HepG2 (cell line): Measurements from ENCODE around the gene EBF4. TPM values are rescaled to one million over a fixed set of nuclear protein-coding genes. Genes with fewer than 3 reads are reported as not detected.
A peak's percentile ranks its signal among the peaks of the same experiment; 100 is the strongest.

Experiments
- ARNT2 ChIP-seq: sonication (generic); formaldehyde crosslinking; IDR thresholded peaks from 2 replicates; pipeline ENCODE4 v1.8.0; 2022; ENCODE audit warnings: mild to moderate bottlenecking, low read depth, missing genetic modification reagents, moderate library complexity
- FOXM1 ChIP-seq: sonication (generic); formaldehyde crosslinking; IDR thresholded peaks from 2 replicates; pipeline ENCODE4 v1.5.0; 2020; ENCODE audit warnings: missing genetic modification reagents
- GABPB1 ChIP-seq: IDR thresholded peaks from 2 replicates; pipeline ENCODE4 v1.6.1; 2016; ENCODE audit warnings: mild to moderate bottlenecking, missing genetic modification reagents, moderate library complexity, missing compliant biosample characterization
- MTF2 ChIP-seq: sonication (generic); formaldehyde crosslinking; IDR thresholded peaks from 2 replicates; pipeline ENCODE4 v1.5.0; 2020; ENCODE audit warnings: missing genetic modification reagents, borderline replicate concordance
- NONO ChIP-seq, 2 experiments: fragments of 450-650 bp in 1 of 2; sonication (generic) in 1 of 2; formaldehyde crosslinking in 1 of 2; IDR thresholded peaks in 1 of 2; conservative IDR thresholded peaks in 1 of 2; 2 replicates each; pipeline versions ENCODE4 v1.6.1 to v1.8.0; 2017 to 2022; ENCODE audit warnings: mild to moderate bottlenecking in 1 of 2, missing genetic modification reagents in 1 of 2, moderate library complexity in 1 of 2
- PHF5A ChIP-seq: IDR thresholded peaks from one replicate; pipeline ENCODE4 v1.6.1; 2018; ENCODE audit warnings: low read depth, missing genetic modification reagents; ENCODE audit not compliant: unreplicated experiment
- RBM39 ChIP-seq: fragments of 200-400 bp; formaldehyde crosslinking; IDR thresholded peaks from one replicate; pipeline ENCODE4 v1.6.1; 2018; ENCODE audit warnings: antibody characterized with exemption, mild to moderate bottlenecking, low read depth, low read length; ENCODE audit not compliant: poor library complexity, severe bottlenecking
- ZNF274 ChIP-seq: sonication (generic); formaldehyde crosslinking; IDR thresholded peaks from 2 replicates; pipeline ENCODE4 v1.5.1; 2020; ENCODE audit warnings: mild to moderate bottlenecking, missing genetic modification reagents
- polyA plus RNA-seq, 8 experiments: library from polyadenylated mRNA; depleted of rRNA in 3 of 8; stranded (reverse) in 7 of 8; unstranded in 1 of 8; fragments of >200 nt; fragmentation: Illumina TruSeq in 4 of 8; extraction: Trizol in 4 of 8; gene quantifications; 2 replicates each; pipeline versions ENCODE4 v1.2.1 to v1.2.3, GENCODE V29; 2011 to 2016; ENCODE audit warnings: low read depth in 4 of 8, missing spikeins in 1 of 8, mixed read lengths in 1 of 8; ENCODE audit not compliant: insufficient read depth in 1 of 8
- total RNA-seq, 5 experiments: library from RNA; depleted of rRNA; stranded (reverse); fragments of >200 nt; fragmentation: Illumina TruSeq; extraction: Trizol; gene quantifications; 2 replicates each; pipeline ENCODE4 v1.2.3, GENCODE V29; 2016; ENCODE audit warnings: low read depth in 1 of 5
- TF ChIP-seq, protein P1 (sequence below): sonication (generic); formaldehyde crosslinking; IDR thresholded peaks from 2 replicates; pipeline ENCODE4 v1.4.0; 2020; ENCODE audit warnings: mild to moderate bottlenecking, missing genetic modification reagents
- TF ChIP-seq, protein P2 (sequence below): sonication (generic); formaldehyde crosslinking; IDR thresholded peaks from 2 replicates; pipeline ENCODE4 v1.5.1; 2020; ENCODE audit warnings: missing genetic modification reagents, mild to moderate bottlenecking, borderline replicate concordance
- TF ChIP-seq, protein P3 (sequence below): sonication (generic); formaldehyde crosslinking; IDR thresholded peaks from 2 replicates; pipeline ENCODE4 v1.4.0; 2020; ENCODE audit warnings: mild to moderate bottlenecking, missing genetic modification reagents, borderline replicate concordance
- TF ChIP-seq, protein P4 (sequence below): sonication (generic); formaldehyde crosslinking; IDR thresholded peaks from 2 replicates; pipeline ENCODE4 v1.5.0; 2020; ENCODE audit warnings: mild to moderate bottlenecking, missing genetic modification reagents, moderate library complexity
- TF ChIP-seq, protein P5 (sequence below): sonication (generic); formaldehyde crosslinking; conservative IDR thresholded peaks from 2 replicates; pipeline ENCODE4 v1.5.0; 2020; ENCODE audit warnings: missing genetic modification reagents

Gene EBF4
- total and polyA plus RNA-seq, 2 of the 13 experiments (the other 11 are each of a cell fraction or from before 2014, with no cell fraction given), result 0.84 to 2.2 TPM

DNA sequence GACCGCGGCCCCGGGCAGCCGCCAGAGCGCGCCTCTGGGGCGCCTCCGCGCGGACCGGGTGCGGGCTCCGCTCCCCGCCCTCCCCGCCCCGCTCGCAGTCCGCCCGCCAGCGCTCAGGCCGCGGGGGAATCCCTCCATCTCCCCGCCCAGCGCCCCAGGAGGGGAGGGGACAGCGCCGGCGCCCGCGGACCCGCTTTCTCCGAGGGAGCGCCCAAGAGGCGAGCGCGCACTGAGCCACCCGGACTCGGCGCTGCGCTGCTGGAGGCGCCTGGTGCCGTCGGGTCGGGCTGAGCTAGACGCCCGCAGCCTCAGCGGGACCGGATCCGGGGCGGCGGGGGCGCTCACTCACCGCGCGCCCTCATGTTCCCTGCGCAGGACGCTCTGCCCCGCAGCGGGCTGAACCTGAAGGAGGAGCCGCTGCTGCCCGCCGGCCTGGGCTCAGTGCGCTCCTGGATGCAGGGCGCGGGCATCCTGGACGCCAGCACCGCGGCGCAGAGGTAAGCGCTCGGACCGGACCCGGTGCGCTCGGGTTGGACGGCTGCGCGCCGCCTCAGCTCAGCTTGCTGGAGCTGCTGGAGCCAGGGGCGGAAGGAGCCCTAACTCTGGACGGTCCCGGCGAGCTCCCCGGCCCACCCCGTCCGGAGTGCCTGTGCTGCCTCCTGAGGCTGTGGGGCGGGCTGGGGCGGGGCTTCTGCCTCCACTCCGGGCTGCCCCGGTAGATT is 867 bp downstream of the EBF4 start (continued):
- no peak for TF ChIP-seq NONO (IDR thresholded peaks at IDR 0.05)
- peak; percentile 44; the same call in 1 of the 2 replicates for TF ChIP-seq NONO (CRISPR knock-in tag; conservative IDR thresholded peaks at IDR 0.05)
- 0 out of 2 replicates have a peak, but pooled peaks have one; percentile 38 for TF ChIP-seq FOXM1 (CRISPR knock-in tag)
- TF ChIP-seq, protein P1, sequence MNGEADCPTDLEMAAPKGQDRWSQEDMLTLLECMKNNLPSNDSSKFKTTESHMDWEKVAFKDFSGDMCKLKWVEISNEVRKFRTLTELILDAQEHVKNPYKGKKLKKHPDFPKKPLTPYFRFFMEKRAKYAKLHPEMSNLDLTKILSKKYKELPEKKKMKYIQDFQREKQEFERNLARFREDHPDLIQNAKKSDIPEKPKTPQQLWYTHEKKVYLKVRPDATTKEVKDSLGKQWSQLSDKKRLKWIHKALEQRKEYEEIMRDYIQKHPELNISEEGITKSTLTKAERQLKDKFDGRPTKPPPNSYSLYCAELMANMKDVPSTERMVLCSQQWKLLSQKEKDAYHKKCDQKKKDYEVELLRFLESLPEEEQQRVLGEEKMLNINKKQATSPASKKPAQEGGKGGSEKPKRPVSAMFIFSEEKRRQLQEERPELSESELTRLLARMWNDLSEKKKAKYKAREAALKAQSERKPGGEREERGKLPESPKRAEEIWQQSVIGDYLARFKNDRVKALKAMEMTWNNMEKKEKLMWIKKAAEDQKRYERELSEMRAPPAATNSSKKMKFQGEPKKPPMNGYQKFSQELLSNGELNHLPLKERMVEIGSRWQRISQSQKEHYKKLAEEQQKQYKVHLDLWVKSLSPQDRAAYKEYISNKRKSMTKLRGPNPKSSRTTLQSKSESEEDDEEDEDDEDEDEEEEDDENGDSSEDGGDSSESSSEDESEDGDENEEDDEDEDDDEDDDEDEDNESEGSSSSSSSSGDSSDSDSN (CRISPR knock-in tag), result peak; percentile 64; the same call in 1 of the 2 replicates
- TF ChIP-seq RBM39, result peak; percentile 33
- TF ChIP-seq PHF5A, result no peak
- TF ChIP-seq, protein P2, sequence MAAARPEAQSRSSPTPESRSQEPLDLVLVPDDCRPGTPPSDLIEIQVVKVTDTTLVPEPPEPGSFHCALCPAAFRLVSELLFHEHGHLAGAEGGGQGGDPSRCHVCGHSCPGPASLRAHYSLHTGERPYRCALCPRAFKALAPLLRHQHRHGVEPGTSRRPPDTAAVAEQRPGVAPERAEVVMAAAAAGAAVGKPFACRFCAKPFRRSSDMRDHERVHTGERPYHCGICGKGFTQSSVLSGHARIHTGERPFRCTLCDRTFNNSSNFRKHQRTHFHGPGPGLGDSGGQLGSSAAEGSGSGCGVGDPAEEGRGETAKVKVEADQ (CRISPR knock-in tag), result 0 out of 2 replicates have a peak, but pooled peaks have one; percentile 46
- TF ChIP-seq, protein P3, sequence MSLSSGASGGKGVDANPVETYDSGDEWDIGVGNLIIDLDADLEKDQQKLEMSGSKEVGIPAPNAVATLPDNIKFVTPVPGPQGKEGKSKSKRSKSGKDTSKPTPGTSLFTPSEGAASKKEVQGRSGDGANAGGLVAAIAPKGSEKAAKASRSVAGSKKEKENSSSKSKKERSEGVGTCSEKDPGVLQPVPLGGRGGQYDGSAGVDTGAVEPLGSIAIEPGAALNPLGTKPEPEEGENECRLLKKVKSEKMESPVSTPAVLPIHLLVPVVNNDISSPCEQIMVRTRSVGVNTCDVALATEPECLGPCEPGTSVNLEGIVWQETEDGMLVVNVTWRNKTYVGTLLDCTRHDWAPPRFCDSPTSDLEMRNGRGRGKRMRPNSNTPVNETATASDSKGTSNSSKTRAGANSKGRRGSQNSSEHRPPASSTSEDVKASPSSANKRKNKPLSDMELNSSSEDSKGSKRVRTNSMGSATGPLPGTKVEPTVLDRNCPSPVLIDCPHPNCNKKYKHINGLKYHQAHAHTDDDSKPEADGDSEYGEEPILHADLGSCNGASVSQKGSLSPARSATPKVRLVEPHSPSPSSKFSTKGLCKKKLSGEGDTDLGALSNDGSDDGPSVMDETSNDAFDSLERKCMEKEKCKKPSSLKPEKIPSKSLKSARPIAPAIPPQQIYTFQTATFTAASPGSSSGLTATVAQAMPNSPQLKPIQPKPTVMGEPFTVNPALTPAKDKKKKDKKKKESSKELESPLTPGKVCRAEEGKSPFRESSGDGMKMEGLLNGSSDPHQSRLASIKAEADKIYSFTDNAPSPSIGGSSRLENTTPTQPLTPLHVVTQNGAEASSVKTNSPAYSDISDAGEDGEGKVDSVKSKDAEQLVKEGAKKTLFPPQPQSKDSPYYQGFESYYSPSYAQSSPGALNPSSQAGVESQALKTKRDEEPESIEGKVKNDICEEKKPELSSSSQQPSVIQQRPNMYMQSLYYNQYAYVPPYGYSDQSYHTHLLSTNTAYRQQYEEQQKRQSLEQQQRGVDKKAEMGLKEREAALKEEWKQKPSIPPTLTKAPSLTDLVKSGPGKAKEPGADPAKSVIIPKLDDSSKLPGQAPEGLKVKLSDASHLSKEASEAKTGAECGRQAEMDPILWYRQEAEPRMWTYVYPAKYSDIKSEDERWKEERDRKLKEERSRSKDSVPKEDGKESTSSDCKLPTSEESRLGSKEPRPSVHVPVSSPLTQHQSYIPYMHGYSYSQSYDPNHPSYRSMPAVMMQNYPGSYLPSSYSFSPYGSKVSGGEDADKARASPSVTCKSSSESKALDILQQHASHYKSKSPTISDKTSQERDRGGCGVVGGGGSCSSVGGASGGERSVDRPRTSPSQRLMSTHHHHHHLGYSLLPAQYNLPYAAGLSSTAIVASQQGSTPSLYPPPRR (CRISPR knock-in tag), result 0 out of 2 replicates have a peak, but pooled peaks have one; percentile 37
- TF ChIP-seq GABPB1 (CRISPR knock-in tag), result peak; percentile 31; the same call in 1 of the 2 replicates
- TF ChIP-seq MTF2, result peak; percentile 35; the same call in 1 of the 2 replicates
- no peak for TF ChIP-seq ARNT2 (CRISPR knock-in tag)
- TF ChIP-seq, protein P4, sequence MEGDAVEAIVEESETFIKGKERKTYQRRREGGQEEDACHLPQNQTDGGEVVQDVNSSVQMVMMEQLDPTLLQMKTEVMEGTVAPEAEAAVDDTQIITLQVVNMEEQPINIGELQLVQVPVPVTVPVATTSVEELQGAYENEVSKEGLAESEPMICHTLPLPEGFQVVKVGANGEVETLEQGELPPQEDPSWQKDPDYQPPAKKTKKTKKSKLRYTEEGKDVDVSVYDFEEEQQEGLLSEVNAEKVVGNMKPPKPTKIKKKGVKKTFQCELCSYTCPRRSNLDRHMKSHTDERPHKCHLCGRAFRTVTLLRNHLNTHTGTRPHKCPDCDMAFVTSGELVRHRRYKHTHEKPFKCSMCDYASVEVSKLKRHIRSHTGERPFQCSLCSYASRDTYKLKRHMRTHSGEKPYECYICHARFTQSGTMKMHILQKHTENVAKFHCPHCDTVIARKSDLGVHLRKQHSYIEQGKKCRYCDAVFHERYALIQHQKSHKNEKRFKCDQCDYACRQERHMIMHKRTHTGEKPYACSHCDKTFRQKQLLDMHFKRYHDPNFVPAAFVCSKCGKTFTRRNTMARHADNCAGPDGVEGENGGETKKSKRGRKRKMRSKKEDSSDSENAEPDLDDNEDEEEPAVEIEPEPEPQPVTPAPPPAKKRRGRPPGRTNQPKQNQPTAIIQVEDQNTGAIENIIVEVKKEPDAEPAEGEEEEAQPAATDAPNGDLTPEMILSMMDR (CRISPR knock-in tag), result peak; percentile 2; the same call in 1 of the 2 replicates
- TF ChIP-seq, protein P5, sequence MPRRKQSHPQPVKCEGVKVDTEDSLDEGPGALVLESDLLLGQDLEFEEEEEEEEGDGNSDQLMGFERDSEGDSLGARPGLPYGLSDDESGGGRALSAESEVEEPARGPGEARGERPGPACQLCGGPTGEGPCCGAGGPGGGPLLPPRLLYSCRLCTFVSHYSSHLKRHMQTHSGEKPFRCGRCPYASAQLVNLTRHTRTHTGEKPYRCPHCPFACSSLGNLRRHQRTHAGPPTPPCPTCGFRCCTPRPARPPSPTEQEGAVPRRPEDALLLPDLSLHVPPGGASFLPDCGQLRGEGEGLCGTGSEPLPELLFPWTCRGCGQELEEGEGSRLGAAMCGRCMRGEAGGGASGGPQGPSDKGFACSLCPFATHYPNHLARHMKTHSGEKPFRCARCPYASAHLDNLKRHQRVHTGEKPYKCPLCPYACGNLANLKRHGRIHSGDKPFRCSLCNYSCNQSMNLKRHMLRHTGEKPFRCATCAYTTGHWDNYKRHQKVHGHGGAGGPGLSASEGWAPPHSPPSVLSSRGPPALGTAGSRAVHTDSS (CRISPR knock-in tag), result no peak
- TF ChIP-seq ZNF274 (CRISPR knock-in tag), result 0 out of 2 replicates have a peak, but pooled peaks have one; percentile 29
